ENCODE results near the gene CD63.

Gene CD63

GRCh38 chr12:55684761-55685370, 43.9 kb downstream of the CD63 start:
- DNase-seq: no peak

- DNase-seq: no peak
These were observed 45.1 kb downstream of the CD63 start for GRCh38 chr12:55683676-55684075.

GRCh38 chr12:55682087-55682796, 46.6 kb downstream of the CD63 start:
- no peak for DNase-seq

- DNase-seq: no peak
These were observed 47.4 kb downstream of the CD63 start for GRCh38 chr12:55681142-55682077.

- no peak for DNase-seq
These were observed 49.1 kb downstream of the CD63 start for GRCh38 chr12:55679691-55680090.

GRCh38 chr12:55676707-55677106, 52.1 kb downstream of the CD63 start:
- DNase-seq: no peak

GRCh38 chr12:55675666-55676065, 53.1 kb downstream of the CD63 start:
- DNase-seq: no peak

All from NCI-H1105 (cell line).